Ovary (tissue), 3 donors: ENCODE data around the gene CNGA3.

Source experiments
- CTCF ChIP-seq, 3 donors: fragments of 450-650 bp in 2 of 3; fragments of 200-600 bp in 1 of 3; IDR thresholded peaks; one replicate each; pipeline versions ENCODE4 v1.5.1 to v1.8.0; 2016 to 2022; ENCODE audit warnings: antibody characterized with exemption in 3 of 3, mild to moderate bottlenecking in 1 of 3
- POLR2A ChIP-seq: fragments of 450-650 bp; IDR thresholded peaks from one replicate; pipeline ENCODE4 v1.6.1; 2017; ENCODE audit warnings: antibody characterized with exemption, mild to moderate bottlenecking, moderate library complexity
- donor health status: DM: no; HTN: no; CAD: no.

DNA sequence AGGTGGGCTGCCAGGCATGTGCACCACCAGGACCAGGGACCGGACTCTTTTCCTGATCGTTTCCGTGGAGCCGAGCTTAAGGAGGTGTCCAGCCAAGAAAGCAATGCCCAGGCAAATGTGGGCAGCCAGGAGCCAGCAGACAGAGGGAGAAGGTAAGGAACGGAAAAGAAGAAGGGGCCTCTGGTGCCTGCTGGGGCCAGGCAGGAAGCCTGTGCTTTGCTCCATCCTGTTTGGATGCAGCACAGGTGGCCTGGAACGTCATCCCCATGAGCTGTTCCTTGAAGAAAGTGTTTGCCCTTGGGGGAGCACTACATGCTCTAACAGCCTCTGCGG is 33.9 kb downstream of the CNGA3 start:
- no peak for TF ChIP-seq CTCF (IDR thresholded peaks at IDR 0.05)
- TF ChIP-seq POLR2A, result no peak
